GM19025 (cell line): ENCODE measurements around the gene IFNA6.

Experiments used
- ATAC-seq: cut with Tn5 transposase; IDR thresholded peaks from one replicate; pipeline ENCODE4 v1.9.1; 2021; ENCODE audit warnings: mild to moderate bottlenecking, low read depth, moderate library complexity; ENCODE audit not compliant: unreplicated experiment

The IFNA6 gene

GRCh38 chr9:21331676-21332402 is 18.8 kb downstream of the IFNA6 start:
- no peak for ATAC-seq

GRCh38 chr9:21326526-21327139 is 24.1 kb downstream of the IFNA6 start:
- no peak for ATAC-seq

GRCh38 chr9:21324047-21324446 is 26.6 kb downstream of the IFNA6 start:
- ATAC-seq = no peak

GRCh38 chr9:21322911-21323461 is 27.7 kb downstream of the IFNA6 start:
- ATAC-seq = no peak

GRCh38 chr9:21320465-21320864 is 30.2 kb downstream of the IFNA6 start:
- ATAC-seq = no peak

GRCh38 chr9:21317956-21318923 is 32.4 kb downstream of the IFNA6 start:
- ATAC-seq = no peak

- no peak for ATAC-seq
Measured at GRCh38 chr9:21316860-21317259, 33.8 kb downstream of the IFNA6 start.

GRCh38 chr9:21316032-21316842 is 34.5 kb downstream of the IFNA6 start:
- ATAC-seq = no peak

GRCh38 chr9:21314152-21314551 is 36.5 kb downstream of the IFNA6 start:
- ATAC-seq = no peak

GRCh38 chr9:21311889-21312288 is 38.8 kb downstream of the IFNA6 start:
- ATAC-seq = no peak

GRCh38 chr9:21305213-21305612 is 45.5 kb downstream of the IFNA6 start, which contains the start of gene IFNA5:
Gene IFNA5, minus strand, starts transcription at chr9:21305313. Its CDS starts 57 bp downstream, at chr9:21305256.
- ATAC-seq = no peak
